Neural cell (in vitro differentiated cells): ENCODE measurements around the gene CCDC15. TPM values are rescaled to one million over a fixed set of nuclear protein-coding genes. Genes with fewer than 3 reads are reported as not detected.

Experiments used
- H2AFZ ChIP-seq: fragments of 200-600, 300-800 bp; sonication (generic), shearing (Covaris generic); 2 replicates; pipeline ENCODE4 v1.6.0; 2014; ENCODE audit warnings: low read depth, mild to moderate bottlenecking, antibody characterized with exemption, low read length, moderate library complexity
- H3F3A ChIP-seq: fragments of 200-600 bp; shearing (Covaris generic); 2 replicates; pipeline ENCODE4 v1.6.1; 2016; ENCODE audit warnings: mild to moderate bottlenecking, moderate library complexity, mixed read lengths, antibody characterized with exemption, low read length; ENCODE audit not compliant: insufficient read depth, poor library complexity, severe bottlenecking
- H3K27ac ChIP-seq: fragments of 200-600, 300-800 bp; sonication (generic), shearing (Covaris generic); 2 replicates; pipeline ENCODE4 v1.5.1; 2014; ENCODE audit warnings: mild to moderate bottlenecking, low read length, moderate library complexity
- H3K27me3 ChIP-seq: fragments of 300-800, 200-600 bp; sonication (generic), shearing (Covaris generic); 2 replicates; pipeline ENCODE4 v1.6.0; 2014; ENCODE audit warnings: mild to moderate bottlenecking, low read depth, low read length, moderate library complexity; ENCODE audit not compliant: insufficient read depth
- H3K36me3 ChIP-seq: fragments of 300-800, 200-600 bp; sonication (generic), shearing (Covaris generic); 2 replicates; pipeline ENCODE4 v1.5.1; 2014; ENCODE audit warnings: mild to moderate bottlenecking, antibody characterized with exemption, low read length, moderate library complexity; ENCODE audit not compliant: insufficient read depth
- H3K4me2 ChIP-seq: fragments of 300-800, 200-600 bp; sonication (generic), shearing (Covaris generic); 2 replicates; pipeline ENCODE4 v1.6.0; 2014; ENCODE audit warnings: mild to moderate bottlenecking, low read length
- H3K4me3 ChIP-seq: fragments of 300-800, 200-600 bp; sonication (generic), shearing (Covaris generic); 2 replicates; pipeline ENCODE4 v1.5.1; 2014; ENCODE audit warnings: mild to moderate bottlenecking, low read length, moderate library complexity
- H3K79me2 ChIP-seq: fragments of 200-600 bp; shearing (Covaris generic); replicated peaks from 2 replicates; pipeline ENCODE4 v1.6.0; 2014; ENCODE audit warnings: mild to moderate bottlenecking, low read length, moderate library complexity; ENCODE audit not compliant: insufficient read depth
- H3K9ac ChIP-seq: fragments of 300-800, 200-600 bp; sonication (generic), shearing (Covaris generic); 2 replicates; pipeline ENCODE4 v1.6.1; 2016; ENCODE audit warnings: mild to moderate bottlenecking, low read length, mixed read lengths
- H3K9me2 ChIP-seq: fragments of 200-600 bp; shearing (Covaris generic); 2 replicates; pipeline ENCODE4 v1.6.1; 2016; ENCODE audit warnings: mild to moderate bottlenecking, low read length, mixed read lengths; ENCODE audit not compliant: insufficient read depth
- H3K9me3 ChIP-seq: fragments of 200-600, 300-800 bp; sonication (generic), shearing (Covaris generic); 2 replicates; pipeline ENCODE4 v1.6.1; 2016; ENCODE audit warnings: mild to moderate bottlenecking, mixed run types, low read length, moderate library complexity, mixed read lengths
- H4K20me1 ChIP-seq: fragments of 200-600 bp; shearing (Covaris generic); 2 replicates; pipeline ENCODE4 v1.6.1; 2016; ENCODE audit warnings: mild to moderate bottlenecking, mixed run types; ENCODE audit not compliant: insufficient read depth
- EP300 ChIP-seq: fragments of 450-650 bp; conservative IDR thresholded peaks from 2 replicates; pipeline ENCODE4 v1.6.1; 2014; ENCODE audit warnings: antibody characterized with exemption, mild to moderate bottlenecking, moderate library complexity; ENCODE audit not compliant: poor library complexity, severe bottlenecking
- EZH2 ChIP-seq: fragments of 200-600, 300-800 bp; shearing (Covaris generic), sonication (generic); IDR thresholded peaks from 2 replicates; pipeline ENCODE4 v1.6.1; 2014; ENCODE audit warnings: antibody characterized with exemption, low read length, borderline replicate concordance, mild to moderate bottlenecking; ENCODE audit not compliant: insufficient read depth, poor library complexity, severe bottlenecking
- MXI1 ChIP-seq: fragments of 450-650 bp; conservative IDR thresholded peaks from 2 replicates; pipeline ENCODE4 v1.6.1; 2014; ENCODE audit warnings: antibody characterized with exemption, mild to moderate bottlenecking; ENCODE audit not compliant: poor library complexity, severe bottlenecking
- POLR2AphosphoS5 ChIP-seq: IDR thresholded peaks from 2 replicates; pipeline ENCODE4 v1.6.1; 2012
- RAD21 ChIP-seq: fragments of 450-650 bp; conservative IDR thresholded peaks from 2 replicates; pipeline ENCODE4 v1.6.1; 2014; ENCODE audit warnings: antibody characterized with exemption, mild to moderate bottlenecking, moderate library complexity
- SMC3 ChIP-seq: fragments of 450-650 bp; conservative IDR thresholded peaks from 2 replicates; pipeline ENCODE4 v1.6.1; 2014; ENCODE audit warnings: antibody characterized with exemption, mild to moderate bottlenecking, moderate library complexity; ENCODE audit not compliant: poor library complexity
- TAF1 ChIP-seq: IDR thresholded peaks from 2 replicates; pipeline ENCODE4 v1.6.1; 2012; ENCODE audit warnings: low read depth
- polyA plus RNA-seq: library from polyadenylated mRNA; depleted of rRNA; stranded (reverse); fragments of >200 nt; gene quantifications from 2 replicates; pipeline ENCODE4 v1.2.3, GENCODE V29; 2014
- TF ChIP-seq, protein P1 (sequence below): fragments of 450-650 bp; IDR thresholded peaks from 2 replicates; pipeline ENCODE4 v1.5.1; 2014; ENCODE audit warnings: antibody characterized with exemption, mild to moderate bottlenecking, moderate library complexity; ENCODE audit not compliant: poor library complexity, severe bottlenecking
- TF ChIP-seq, protein P2 (sequence below): IDR thresholded peaks from 2 replicates; pipeline ENCODE4 v1.6.1; 2012; ENCODE audit warnings: borderline replicate concordance

Gene CCDC15
- polyA plus RNA-seq, 1 donor from 2014 or later = 2.5 TPM

DNA sequence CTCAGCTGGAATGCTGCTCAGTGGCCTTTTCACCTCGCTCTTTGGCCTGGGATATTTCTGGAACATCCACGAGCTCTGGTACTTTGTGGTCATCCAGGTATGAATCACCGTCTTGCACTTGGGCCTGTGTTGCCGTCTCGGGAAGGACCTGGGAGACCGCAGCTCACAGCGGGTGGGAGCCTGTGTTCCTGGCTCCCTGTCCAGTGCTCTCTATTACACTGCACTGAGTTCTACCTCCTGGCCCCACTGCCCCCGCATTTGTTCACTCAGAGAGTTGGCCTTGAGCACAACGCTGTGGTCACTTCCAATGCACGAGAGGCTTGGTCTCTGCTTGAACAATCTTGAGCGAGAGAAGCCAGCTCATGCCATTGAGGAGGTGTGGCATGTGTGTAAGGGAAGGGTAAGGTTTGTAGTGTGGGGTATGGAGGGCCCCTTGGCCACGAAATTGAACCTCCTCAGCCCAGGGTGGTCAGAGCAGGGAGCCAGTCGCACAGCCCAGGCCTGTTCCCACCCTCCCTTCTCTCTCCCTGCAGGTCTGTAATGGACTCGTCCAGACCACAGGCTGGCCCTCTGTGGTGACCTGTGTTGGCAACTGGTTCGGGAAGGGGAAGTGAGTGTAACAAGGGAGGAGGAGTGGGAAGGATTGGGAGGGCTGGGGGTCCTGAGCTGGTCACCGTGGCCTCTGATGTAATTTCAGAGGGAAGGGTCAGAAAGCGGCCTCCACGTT, 125.3 kb downstream of the CCDC15 start:
- Histone ChIP-seq H3F3A (no peaks in the 10 kb centered on the region), H2AFZ (no peak overlapping the region), H3K27me3 (no peaks in the 10 kb centered on the region), H3K9me3 (no peaks in the 10 kb centered on the region), H3K79me2 (no peaks in the 10 kb centered on the region), H3K27ac (no peak overlapping the region), H4K20me1 (no peaks in the 10 kb centered on the region), H3K9ac (no peak overlapping the region), H3K4me3 (no peak overlapping the region), H3K9me2 (no peaks in the 10 kb centered on the region), H3K4me2 (no peak overlapping the region), H3K36me3 (no peaks in the 10 kb centered on the region)
- TF ChIP-seq, protein P1, sequence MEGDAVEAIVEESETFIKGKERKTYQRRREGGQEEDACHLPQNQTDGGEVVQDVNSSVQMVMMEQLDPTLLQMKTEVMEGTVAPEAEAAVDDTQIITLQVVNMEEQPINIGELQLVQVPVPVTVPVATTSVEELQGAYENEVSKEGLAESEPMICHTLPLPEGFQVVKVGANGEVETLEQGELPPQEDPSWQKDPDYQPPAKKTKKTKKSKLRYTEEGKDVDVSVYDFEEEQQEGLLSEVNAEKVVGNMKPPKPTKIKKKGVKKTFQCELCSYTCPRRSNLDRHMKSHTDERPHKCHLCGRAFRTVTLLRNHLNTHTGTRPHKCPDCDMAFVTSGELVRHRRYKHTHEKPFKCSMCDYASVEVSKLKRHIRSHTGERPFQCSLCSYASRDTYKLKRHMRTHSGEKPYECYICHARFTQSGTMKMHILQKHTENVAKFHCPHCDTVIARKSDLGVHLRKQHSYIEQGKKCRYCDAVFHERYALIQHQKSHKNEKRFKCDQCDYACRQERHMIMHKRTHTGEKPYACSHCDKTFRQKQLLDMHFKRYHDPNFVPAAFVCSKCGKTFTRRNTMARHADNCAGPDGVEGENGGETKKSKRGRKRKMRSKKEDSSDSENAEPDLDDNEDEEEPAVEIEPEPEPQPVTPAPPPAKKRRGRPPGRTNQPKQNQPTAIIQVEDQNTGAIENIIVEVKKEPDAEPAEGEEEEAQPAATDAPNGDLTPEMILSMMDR = no peak
- TF ChIP-seq MXI1 = no peak
- TF ChIP-seq SMC3 = no peak
- TF ChIP-seq TAF1 = no peak
- no peak for TF ChIP-seq EP300
- no peak for TF ChIP-seq EZH2
- TF ChIP-seq, protein P2, sequence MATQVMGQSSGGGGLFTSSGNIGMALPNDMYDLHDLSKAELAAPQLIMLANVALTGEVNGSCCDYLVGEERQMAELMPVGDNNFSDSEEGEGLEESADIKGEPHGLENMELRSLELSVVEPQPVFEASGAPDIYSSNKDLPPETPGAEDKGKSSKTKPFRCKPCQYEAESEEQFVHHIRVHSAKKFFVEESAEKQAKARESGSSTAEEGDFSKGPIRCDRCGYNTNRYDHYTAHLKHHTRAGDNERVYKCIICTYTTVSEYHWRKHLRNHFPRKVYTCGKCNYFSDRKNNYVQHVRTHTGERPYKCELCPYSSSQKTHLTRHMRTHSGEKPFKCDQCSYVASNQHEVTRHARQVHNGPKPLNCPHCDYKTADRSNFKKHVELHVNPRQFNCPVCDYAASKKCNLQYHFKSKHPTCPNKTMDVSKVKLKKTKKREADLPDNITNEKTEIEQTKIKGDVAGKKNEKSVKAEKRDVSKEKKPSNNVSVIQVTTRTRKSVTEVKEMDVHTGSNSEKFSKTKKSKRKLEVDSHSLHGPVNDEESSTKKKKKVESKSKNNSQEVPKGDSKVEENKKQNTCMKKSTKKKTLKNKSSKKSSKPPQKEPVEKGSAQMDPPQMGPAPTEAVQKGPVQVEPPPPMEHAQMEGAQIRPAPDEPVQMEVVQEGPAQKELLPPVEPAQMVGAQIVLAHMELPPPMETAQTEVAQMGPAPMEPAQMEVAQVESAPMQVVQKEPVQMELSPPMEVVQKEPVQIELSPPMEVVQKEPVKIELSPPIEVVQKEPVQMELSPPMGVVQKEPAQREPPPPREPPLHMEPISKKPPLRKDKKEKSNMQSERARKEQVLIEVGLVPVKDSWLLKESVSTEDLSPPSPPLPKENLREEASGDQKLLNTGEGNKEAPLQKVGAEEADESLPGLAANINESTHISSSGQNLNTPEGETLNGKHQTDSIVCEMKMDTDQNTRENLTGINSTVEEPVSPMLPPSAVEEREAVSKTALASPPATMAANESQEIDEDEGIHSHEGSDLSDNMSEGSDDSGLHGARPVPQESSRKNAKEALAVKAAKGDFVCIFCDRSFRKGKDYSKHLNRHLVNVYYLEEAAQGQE = no peak
- no peak for TF ChIP-seq POLR2AphosphoS5
- no peak for TF ChIP-seq RAD21

DNA sequence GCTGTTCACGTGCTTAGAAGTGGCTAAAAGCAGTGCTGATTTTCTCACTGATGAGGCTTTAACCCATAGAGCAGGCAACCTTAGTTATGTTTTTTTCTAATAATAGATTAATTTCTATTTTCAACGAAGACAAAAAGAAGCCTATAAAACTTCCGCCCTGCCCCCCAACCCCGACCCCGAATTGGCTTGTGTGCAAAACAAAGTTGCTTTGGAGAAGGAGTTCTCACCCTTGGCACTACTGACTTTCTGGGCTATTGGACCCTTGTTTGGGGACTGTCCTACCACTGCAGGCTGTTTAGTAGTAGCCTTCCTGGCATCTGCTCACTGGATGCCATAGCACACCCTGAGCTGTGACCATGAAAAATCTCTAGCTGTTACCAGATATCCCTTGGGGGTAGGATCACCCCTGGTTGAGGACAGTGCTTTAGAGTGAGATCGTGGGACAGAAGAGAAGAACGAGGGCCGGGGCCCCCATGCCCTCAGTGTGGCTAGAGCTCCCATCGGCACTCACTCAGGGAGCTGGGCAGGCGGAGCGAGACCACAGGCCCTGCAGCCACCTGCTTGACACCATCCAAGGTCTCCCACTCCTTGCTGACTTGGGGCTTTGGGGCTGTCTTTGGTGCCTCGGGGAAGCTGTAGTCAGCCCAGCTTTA, 126.0 kb downstream of the CCDC15 start:
- H3K9ac ChIP-seq = no peak overlapping the region
- H3K4me2 ChIP-seq = no peak overlapping the region
- no peaks in the 10 kb centered on the region for H3K27me3 ChIP-seq
- no peak overlapping the region for H2AFZ ChIP-seq
- no peak for TF ChIP-seq TAF1
- no peak for TF ChIP-seq MXI1
- TF ChIP-seq, protein P2 = no peak
- TF ChIP-seq, protein P1 = no peak
- TF ChIP-seq EZH2 = no peak
- no peak for TF ChIP-seq POLR2AphosphoS5
- no peak overlapping the region for H3K4me3 ChIP-seq
- H3K27ac ChIP-seq = no peak overlapping the region
- H3F3A ChIP-seq = no peaks in the 10 kb centered on the region
- H4K20me1 ChIP-seq = no peaks in the 10 kb centered on the region
- H3K36me3 ChIP-seq = no peaks in the 10 kb centered on the region
- no peaks in the 10 kb centered on the region for H3K9me3 ChIP-seq
- H3K9me2 ChIP-seq = no peaks in the 10 kb centered on the region
- H3K79me2 ChIP-seq = no peaks in the 10 kb centered on the region
